Fibroblast of mammary gland (primary cell): ENCODE results near the gene MRPL42.
"Not testable (repeated sequence)": the region's sequence is repeated elsewhere in the genome, so short reads cannot be mapped to it uniquely, and the experiment has no call there.

Experiments used
- DNase-seq: peaks from one replicate; pipeline ENCODE4 v3.0.0-alpha.2; 2010; ENCODE audit warnings: low read depth
- H3K4me3 ChIP-seq: 2 replicates; pipeline ENCODE4 v1.5.1; 2011; ENCODE audit warnings: low read depth, mild to moderate bottlenecking, low read length, moderate library complexity; ENCODE audit not compliant: control insufficient read depth
- TF ChIP-seq, protein P1 (sequence below): conservative IDR thresholded peaks from 2 replicates; pipeline ENCODE4 v1.5.1; 2011; ENCODE audit warnings: low read depth, low read length, inconsistent platforms; ENCODE audit not compliant: control insufficient read depth, insufficient read depth

MRPL42 gene

GRCh38 chr12:93427779-93428564 is 39.3 kb upstream of the MRPL42 start:
- DNase-seq: peak; percentile 68
- TF ChIP-seq, protein P1, sequence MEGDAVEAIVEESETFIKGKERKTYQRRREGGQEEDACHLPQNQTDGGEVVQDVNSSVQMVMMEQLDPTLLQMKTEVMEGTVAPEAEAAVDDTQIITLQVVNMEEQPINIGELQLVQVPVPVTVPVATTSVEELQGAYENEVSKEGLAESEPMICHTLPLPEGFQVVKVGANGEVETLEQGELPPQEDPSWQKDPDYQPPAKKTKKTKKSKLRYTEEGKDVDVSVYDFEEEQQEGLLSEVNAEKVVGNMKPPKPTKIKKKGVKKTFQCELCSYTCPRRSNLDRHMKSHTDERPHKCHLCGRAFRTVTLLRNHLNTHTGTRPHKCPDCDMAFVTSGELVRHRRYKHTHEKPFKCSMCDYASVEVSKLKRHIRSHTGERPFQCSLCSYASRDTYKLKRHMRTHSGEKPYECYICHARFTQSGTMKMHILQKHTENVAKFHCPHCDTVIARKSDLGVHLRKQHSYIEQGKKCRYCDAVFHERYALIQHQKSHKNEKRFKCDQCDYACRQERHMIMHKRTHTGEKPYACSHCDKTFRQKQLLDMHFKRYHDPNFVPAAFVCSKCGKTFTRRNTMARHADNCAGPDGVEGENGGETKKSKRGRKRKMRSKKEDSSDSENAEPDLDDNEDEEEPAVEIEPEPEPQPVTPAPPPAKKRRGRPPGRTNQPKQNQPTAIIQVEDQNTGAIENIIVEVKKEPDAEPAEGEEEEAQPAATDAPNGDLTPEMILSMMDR: no peak
- no peak overlapping the region for H3K4me3 ChIP-seq

DNA sequence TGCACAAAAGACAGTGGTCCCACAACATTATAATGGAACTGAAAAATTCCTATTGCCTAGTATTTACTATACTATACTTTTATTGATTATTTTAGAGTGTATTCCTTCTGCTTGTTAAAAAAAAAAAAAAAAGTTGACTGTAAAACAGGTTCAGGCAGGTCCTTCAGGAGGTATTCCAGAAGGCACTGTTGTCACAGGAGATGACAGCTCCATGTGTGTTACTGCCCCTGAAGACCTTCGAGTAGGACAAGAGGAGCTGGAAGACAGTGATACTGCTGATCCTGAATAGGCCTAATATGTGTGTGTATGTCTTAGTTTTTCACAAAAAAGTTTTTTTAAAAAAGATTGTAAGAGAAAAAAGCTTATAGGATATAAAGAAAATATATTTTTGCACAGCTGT is 37.9 kb upstream of the MRPL42 start:
- TF ChIP-seq, protein P1: no peak
- H3K4me3 ChIP-seq: no peak overlapping the region
- no peak for DNase-seq

DNA sequence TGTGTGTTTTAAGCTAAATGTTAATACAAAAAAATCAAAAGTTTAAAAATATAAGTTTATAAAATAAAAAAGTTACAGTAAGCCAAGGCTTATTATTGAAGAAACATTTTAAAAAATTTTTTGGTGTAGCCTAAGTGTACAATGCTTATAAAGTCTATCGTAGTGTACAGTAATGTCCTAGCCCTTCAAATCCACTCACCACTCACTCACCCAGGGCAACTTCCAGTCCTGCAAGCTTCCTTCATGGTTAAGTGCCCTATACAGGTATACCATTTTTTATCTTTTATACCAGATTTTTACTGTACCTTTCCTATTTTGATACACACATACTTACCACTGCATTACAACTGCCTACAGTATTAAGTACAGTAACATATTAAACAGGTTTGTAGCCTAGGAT is 37.5 kb upstream of the MRPL42 start:
- no peak overlapping the region for H3K4me3 ChIP-seq
- TF ChIP-seq, protein P1: no peak
- no peak for DNase-seq

GRCh38 chr12:93430280-93430679 is 37.0 kb upstream of the MRPL42 start:
- DNase-seq: no peak
- TF ChIP-seq, protein P1: no peak
- no peak overlapping the region for H3K4me3 ChIP-seq

DNA sequence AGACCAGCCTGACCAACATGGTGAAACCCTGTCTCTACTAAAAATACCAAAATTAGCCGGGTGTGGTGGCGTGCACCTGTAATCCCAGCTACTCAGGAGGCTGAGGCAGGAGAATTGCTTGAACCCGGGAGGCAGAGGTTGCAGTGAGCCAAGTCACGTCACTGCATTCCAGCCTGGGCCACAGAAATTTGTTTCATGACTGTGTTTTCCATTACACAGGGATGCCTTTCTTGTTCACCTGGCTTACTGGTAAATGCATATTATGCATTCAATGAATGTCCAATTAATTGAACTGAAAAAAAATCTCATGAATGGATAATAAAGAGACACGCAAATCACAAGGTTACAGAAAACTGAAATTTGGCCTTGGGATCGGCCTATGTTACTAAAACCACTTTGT is 35.3 kb upstream of the MRPL42 start:
- not testable (repeated sequence) for DNase-seq, H3K4me3 ChIP-seq

- TF ChIP-seq, protein P1: no peak
- H3K4me3 ChIP-seq: no peak overlapping the region
Measured at GRCh38 chr12:93434256-93434865, 33.0 kb upstream of the MRPL42 start.

GRCh38 chr12:93438266-93439050 is 28.9 kb upstream of the MRPL42 start:
- no peak overlapping the region for H3K4me3 ChIP-seq
- TF ChIP-seq, protein P1: no peak

More at GRCh38 chr12:93434256-93434865, 33.0 kb upstream of the MRPL42 start:
- peak; percentile 14 for DNase-seq

More at GRCh38 chr12:93438266-93439050, 28.9 kb upstream of the MRPL42 start:
- DNase-seq: peak; percentile 45
